Effector memory CD8-positive, alpha-beta T cell (primary cell): ENCODE data around the gene NR2F1-AS1.

Experiments
- ATAC-seq: fragments of 150-1000 bp; cut with Tn5 transposase; replicated peaks from 2 replicates; pipeline ENCODE4 v1.10.0; 2021; ENCODE audit warnings: mild to moderate bottlenecking, moderate library complexity
- DNase-seq, 3 experiments: peaks; one replicate each; pipeline ENCODE4 v3.0.0; 2021
- H3K27ac Mint-ChIP-seq, 2 donors: one replicate each; pipeline ENCODE4 v1.8.0; 2022; ENCODE audit warnings: mild to moderate bottlenecking in 2 of 2, mixed read lengths in 2 of 2, moderate library complexity in 2 of 2
- H3K27me3 Mint-ChIP-seq, 2 donors: one replicate each; pipeline ENCODE4 v1.8.0; 2022; ENCODE audit warnings: mixed read lengths in 2 of 2
- H3K36me3 Mint-ChIP-seq: one replicate; pipeline ENCODE4 v1.8.0; 2022; ENCODE audit warnings: mild to moderate bottlenecking, moderate library complexity, mixed read lengths; ENCODE audit not compliant: insufficient read depth
- H3K4me1 Mint-ChIP-seq, 2 donors: one replicate each; pipeline ENCODE4 v1.8.0; 2022; ENCODE audit warnings: low read depth in 2 of 2, mixed read lengths in 2 of 2
- H3K4me3 Mint-ChIP-seq, 2 donors: one replicate each; pipeline ENCODE4 v1.8.0; 2022; ENCODE audit warnings: mild to moderate bottlenecking in 2 of 2, mixed read lengths in 2 of 2, moderate library complexity in 2 of 2
- H3K9me3 Mint-ChIP-seq, 2 donors: one replicate each; pipeline ENCODE4 v1.8.0; 2022; ENCODE audit warnings: mixed read lengths in 2 of 2

Gene NR2F1-AS1

DNA sequence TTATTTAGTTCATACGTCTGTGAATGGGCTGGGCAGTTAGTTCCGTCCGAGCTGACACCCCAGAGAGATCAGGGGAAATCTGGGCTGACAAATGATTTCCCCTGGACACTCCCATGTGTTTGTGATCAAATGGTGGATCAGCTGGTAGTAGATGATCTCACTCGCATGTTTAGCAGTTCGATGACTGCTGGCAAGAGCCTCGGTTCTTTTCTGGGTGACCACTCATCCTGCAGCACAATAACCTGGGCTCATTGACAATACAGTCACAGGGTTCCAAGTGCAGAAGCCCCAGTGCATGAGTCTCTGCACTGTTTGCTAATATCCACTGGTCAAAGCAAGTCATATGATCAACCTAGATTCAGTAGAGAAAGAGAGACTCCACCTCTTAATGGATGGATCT, 155.9 kb downstream of the NR2F1-AS1 start:
- DNase-seq (no peak), ATAC-seq (no peak)
- Mint-ChIP-seq H3K4me3 (no peak overlapping the region), H3K4me1 (no peaks in the 10 kb centered on the region), H3K9me3 (no peaks in the 10 kb centered on the region), H3K27me3 (no peaks in the 10 kb centered on the region), H3K36me3 (no peaks in the 10 kb centered on the region), H3K27ac (no peak overlapping the region)

DNA sequence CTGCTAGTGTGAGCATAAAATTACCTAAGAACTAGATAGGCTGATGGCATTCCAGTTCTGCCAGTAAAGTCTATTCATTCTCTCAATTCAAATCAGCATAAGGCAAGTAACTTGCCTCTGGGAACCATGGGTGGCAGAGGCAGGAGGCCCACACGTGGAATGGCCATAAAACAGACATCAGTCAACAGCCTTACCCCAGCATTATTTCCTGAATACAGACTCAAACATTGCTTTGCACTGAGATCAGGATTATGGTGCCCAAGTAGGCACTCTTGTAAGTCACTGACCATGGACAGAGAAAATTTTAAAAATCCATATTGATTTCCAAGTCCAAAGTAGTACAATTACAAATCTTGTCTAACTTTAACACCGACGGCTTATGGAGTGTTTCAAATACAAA, 157.7 kb downstream of the NR2F1-AS1 start:
- Mint-ChIP-seq H3K9me3 (no peaks in the 10 kb centered on the region), H3K27me3 (no peaks in the 10 kb centered on the region), H3K4me1 (no peaks in the 10 kb centered on the region), H3K27ac (no peak overlapping the region), H3K36me3 (no peaks in the 10 kb centered on the region), H3K4me3 (no peak overlapping the region)
- ATAC-seq, result no peak
- no peak for DNase-seq

DNA sequence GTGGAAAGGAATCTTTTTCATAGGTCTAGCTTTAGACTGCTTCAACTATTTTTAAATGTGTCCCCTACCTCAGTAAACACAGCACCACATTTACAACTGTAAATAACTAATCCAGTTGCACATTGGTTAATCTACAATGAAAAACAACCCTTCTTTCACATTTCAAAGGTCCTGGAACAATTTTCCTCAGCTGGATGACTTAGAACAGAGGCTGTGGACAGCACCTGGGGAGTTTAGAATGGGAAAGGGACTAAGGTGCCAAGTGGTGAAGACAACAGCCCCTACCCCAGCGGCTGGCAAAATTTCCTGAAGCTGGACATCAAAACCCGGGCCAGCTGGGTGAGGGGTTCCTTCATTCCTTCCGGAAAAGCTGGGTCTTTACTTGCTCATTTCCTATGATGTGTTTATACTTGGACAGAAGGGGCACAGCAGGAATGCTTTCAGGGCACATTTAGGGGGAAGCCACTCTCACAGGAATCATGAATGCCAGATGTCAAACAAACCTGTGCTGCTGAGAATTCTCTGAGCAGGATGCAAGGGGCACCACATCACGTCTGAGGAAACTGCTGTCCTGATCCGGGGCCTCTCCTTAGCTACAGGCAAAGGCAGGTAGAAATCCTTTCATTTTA, 158.3 kb downstream of the NR2F1-AS1 start:
- Mint-ChIP-seq H3K27me3 (no peaks in the 10 kb centered on the region), H3K4me1 (no peaks in the 10 kb centered on the region), H3K27ac (no peak overlapping the region), H3K9me3 (no peaks in the 10 kb centered on the region), H3K36me3 (no peaks in the 10 kb centered on the region), H3K4me3 (no peak overlapping the region)
- DNase-seq, result no peak
- ATAC-seq, result no peak

DNA sequence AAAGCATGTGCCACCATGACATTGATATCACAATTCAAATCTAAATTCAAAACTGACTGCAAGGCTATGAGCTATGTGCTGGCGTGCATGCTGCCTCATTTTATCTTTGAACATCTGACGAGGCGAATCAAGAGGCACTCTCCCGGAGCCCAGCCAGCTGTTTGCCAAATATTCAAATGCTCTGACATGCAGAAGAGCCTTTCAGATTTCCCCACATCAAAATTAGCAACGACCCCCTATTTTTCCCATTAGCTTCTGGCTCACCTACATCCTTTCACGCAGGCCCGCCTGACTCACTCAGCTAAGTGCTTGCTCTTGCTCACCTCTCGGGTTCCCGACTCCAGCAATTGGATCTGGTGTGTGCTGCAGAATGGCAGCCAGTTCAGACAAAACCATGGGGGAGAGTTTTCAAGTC, 159.0 kb downstream of the NR2F1-AS1 start:
- Mint-ChIP-seq H3K4me1 (no peaks in the 10 kb centered on the region), H3K4me3 (no peak overlapping the region), H3K27me3 (no peaks in the 10 kb centered on the region), H3K27ac (no peak overlapping the region), H3K36me3 (no peaks in the 10 kb centered on the region), H3K9me3 (no peaks in the 10 kb centered on the region)
- DNase-seq (no peak), ATAC-seq (no peak)

DNA sequence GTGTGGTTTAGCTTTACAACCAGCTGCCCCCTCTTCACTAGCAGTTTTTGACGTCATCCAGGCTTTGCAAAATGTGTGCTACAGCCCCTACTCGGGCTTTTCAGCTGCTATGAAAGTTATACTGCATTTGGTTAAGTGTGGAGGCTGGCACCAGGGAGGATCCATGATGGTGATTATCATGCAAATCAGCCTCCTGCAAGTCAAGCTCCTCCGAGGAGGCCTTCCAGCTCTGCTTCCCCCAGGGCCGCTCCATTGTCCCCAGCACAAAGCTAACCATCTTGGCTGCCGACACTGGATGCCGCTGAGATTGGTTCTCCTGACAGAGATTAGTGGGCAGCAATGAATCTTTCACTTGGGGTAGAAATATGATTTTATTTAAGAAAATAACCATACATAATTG, 159.6 kb downstream of the NR2F1-AS1 start:
- Mint-ChIP-seq H3K9me3 (no peaks in the 10 kb centered on the region), H3K27me3 (no peaks in the 10 kb centered on the region), H3K4me1 (no peaks in the 10 kb centered on the region), H3K36me3 (no peaks in the 10 kb centered on the region), H3K4me3 (no peak overlapping the region), H3K27ac (no peak overlapping the region)
- DNase-seq (no peak), ATAC-seq (no peak)

DNA sequence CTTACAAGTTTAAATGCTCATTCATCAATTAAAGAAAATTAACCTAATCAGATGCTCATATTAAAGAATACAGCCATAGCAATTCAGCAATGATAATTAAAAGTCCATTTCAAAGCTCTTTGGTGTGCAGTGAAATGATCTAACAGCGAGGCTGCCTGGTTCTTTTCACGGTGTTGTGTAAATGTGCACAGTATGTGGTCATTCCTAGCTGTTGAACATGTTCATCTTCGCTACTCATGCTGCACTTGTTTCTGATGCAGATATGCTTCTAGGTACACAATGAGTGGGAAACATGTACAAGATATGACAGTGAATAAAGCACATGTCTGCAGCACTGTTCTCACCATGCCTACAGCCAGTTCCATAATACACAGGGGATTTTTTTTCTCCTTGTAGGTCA, 163.5 kb downstream of the NR2F1-AS1 start:
- ATAC-seq (no peak), DNase-seq (no peak)
- no peaks in the 10 kb centered on the region for H3K9me3 Mint-ChIP-seq
- H3K27me3 Mint-ChIP-seq, result peaks cover 0 to 5% of the 10 kb centered on the region in 2 donors
- H3K4me1 Mint-ChIP-seq, result no peaks in the 10 kb centered on the region
- H3K27ac Mint-ChIP-seq, result no peak overlapping the region
- no peaks in the 10 kb centered on the region for H3K36me3 Mint-ChIP-seq
- no peak overlapping the region for H3K4me3 Mint-ChIP-seq

DNA sequence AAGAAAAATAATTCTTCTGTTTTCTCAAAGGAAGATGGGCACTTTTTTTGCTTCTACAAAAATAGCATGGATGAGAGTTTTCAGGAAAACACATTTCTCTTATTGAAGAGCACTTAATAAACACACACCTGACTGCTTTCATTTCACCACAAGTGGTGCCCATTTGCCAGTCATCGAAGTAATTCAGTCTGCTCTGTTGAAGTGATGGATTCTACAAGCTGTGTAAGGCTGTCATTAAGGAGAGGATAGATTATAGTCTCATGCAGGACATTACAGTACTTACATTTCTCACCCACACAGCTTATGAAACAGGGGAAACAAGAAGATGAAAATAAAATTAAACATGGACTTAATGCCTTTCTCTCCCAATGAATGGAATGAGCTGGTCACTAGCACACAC, 165.2 kb downstream of the NR2F1-AS1 start:
- H3K36me3 Mint-ChIP-seq, result no peaks in the 10 kb centered on the region
- no peak overlapping the region for H3K4me3 Mint-ChIP-seq
- no peak overlapping the region for H3K27ac Mint-ChIP-seq
- DNase-seq, result no peak
- peaks cover 0 to 6% of the 10 kb centered on the region in 2 donors for H3K27me3 Mint-ChIP-seq
- no peaks in the 10 kb centered on the region for H3K9me3 Mint-ChIP-seq
- no peak for ATAC-seq
- H3K4me1 Mint-ChIP-seq, result no peaks in the 10 kb centered on the region

DNA sequence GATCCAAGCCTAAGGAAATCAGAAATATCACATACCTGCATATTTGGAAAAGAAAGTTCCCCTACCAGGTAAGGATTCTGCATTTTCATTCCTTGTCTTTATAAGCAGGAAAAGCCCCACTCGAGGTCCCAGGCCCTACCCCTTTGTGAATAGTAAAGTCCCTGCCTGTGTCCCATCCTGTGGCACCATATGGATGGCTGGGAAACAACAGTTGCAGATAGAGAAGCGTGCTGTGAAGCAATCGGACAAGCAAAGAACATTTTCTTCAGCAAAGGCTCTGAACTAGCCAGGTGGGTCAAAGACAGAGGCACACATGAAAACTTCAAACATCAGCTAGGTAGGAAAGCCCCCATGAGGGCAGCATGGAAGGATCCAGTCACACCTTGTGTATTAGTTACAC, 169.3 kb downstream of the NR2F1-AS1 start:
- no peaks in the 10 kb centered on the region for H3K36me3 Mint-ChIP-seq
- H3K9me3 Mint-ChIP-seq, result no peaks in the 10 kb centered on the region
- no peak overlapping the region for H3K4me3 Mint-ChIP-seq
- peaks cover 0 to 6% of the 10 kb centered on the region in 2 donors for H3K27me3 Mint-ChIP-seq
- DNase-seq (no peak), ATAC-seq (no peak)
- no peak overlapping the region for H3K27ac Mint-ChIP-seq
- no peaks in the 10 kb centered on the region for H3K4me1 Mint-ChIP-seq

DNA sequence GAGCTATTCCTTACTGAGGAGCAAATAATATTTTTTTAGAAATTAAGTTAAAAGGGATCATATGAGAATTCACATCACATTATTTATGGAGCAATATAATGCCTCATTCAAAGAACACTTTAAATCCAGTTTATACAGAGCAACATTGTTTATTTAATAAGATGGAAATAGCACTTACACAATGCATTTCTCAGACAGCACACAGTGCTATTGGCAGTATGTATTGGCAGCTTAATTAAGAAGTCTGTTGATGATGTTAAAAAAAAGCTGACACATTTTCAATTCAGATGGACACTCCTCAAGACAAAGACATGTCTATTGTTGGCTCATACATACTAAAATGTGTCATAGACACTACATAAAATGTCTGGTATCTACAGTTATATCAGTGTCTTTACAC, 171.3 kb downstream of the NR2F1-AS1 start:
- no peak overlapping the region for H3K4me3 Mint-ChIP-seq

DNA sequence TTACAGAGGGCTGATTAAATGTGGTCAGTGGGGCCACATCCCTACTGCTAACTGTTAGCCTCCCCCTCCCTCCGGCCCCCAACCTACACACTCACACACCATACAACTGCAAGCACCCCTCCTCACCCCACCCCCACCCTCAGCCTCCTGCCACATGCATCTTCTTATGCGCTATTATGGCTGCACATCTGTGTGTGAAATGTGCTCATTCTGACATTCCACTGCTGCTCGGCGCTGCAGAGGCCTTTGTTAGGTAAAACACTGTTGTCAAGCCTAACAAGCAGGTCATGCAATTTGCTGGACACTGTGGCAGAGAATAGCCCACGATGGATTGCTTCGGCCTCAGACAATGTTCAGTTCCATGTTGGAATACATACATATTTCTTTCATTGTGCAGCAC, 173.6 kb downstream of the NR2F1-AS1 start:
- DNase-seq (no peak), ATAC-seq (no peak)
- Mint-ChIP-seq H3K36me3 (no peaks in the 10 kb centered on the region), H3K27ac (no peak overlapping the region), H3K27me3 (peaks cover 1 to 4% of the 10 kb centered on the region in 2 donors), H3K4me1 (no peaks in the 10 kb centered on the region), H3K9me3 (no peaks in the 10 kb centered on the region), H3K4me3 (no peak overlapping the region)

More for the DNA sequence above, 171.3 kb downstream of the NR2F1-AS1 start:
- Mint-ChIP-seq H3K9me3 (no peaks in the 10 kb centered on the region), H3K36me3 (no peaks in the 10 kb centered on the region), H3K27ac (no peak overlapping the region), H3K27me3 (peaks cover 0 to 6% of the 10 kb centered on the region in 2 donors), H3K4me1 (no peaks in the 10 kb centered on the region)
- DNase-seq (no peak), ATAC-seq (no peak)

DNA sequence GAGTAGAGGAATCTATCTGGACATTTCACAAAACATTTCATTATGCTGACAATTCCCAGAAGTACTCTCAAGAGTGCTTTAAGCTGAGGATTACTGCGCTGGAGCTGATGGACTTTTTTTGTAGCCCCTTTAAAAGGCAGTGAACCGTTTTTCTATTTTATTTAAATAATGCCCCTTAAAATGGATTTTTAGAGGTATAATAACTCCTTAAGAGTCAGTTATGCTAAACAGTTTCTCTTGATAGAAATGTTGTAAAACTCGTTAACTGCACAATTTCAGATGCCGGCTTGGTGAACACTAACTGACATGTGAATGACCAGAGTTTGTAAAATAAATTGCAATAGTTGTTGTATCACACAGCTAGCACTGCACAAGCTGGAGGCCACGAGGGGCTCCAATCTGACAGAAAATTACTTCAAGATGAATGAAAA, 174.0 kb downstream of the NR2F1-AS1 start:
- Mint-ChIP-seq H3K36me3 (no peaks in the 10 kb centered on the region), H3K9me3 (no peaks in the 10 kb centered on the region), H3K4me1 (no peaks in the 10 kb centered on the region), H3K27ac (no peak overlapping the region), H3K27me3 (peaks cover 2 to 8% of the 10 kb centered on the region in 2 donors), H3K4me3 (no peak overlapping the region)
- DNase-seq, result no peak
- no peak for ATAC-seq

DNA sequence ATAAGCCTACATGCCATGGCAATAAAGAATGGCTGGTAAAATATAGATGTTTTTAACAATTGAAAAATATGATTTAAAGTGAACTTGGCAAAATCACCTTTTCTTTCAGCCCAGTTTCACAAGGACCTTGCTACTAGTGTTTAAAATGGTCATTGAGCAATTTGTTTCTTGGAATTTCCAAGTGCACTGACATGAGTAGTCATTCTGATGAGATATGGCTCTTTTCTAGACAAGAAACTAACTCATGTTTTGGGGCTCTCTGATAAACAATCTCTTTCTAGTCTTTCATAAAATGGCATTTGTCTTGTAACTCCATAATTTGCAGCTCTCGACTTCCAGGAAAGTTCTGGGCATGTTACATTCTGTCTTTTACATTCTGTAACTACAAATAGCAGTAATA, 176.8 kb downstream of the NR2F1-AS1 start:
- ATAC-seq (no peak), DNase-seq (no peak)
- Mint-ChIP-seq H3K27ac (no peak overlapping the region), H3K36me3 (no peaks in the 10 kb centered on the region), H3K27me3 (peaks cover 11 to 23% of the 10 kb centered on the region in 2 donors), H3K4me1 (no peaks in the 10 kb centered on the region), H3K9me3 (no peaks in the 10 kb centered on the region), H3K4me3 (no peak overlapping the region)

DNA sequence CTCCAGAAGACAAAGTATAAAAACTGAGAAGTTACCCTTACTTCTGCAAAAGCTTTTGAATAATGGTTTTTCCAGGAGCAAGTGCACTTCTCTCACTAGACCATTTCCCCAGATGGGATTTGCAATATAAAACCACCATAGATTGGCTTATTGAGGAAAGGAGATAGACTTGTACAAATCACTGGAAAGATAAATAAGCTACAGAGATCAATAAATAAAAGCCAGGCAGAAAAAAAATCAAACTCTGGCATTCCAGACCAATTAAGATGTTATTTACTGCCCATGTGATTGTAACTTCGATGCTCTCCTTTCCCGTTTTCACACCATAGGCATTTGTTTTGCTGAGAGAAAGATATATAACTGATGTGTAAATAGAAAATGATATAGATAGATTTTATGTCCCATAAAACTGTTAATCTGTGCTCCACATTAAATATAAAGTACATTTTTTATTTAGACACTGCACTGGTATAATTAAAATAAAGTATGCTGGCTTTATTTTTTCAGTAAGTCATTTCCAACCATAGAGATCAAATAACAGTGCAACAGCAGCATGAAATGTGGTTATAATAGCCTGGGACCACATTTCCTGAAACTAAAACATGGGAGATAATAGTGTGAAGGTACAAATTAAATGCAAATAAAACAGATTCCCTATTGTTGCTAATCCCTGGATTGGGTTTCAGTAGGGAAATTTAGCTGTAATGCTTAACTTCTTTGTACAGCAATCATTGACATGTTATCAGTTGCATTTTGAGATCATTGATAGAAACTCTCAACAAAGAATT, 177.7 kb downstream of the NR2F1-AS1 start:
- Mint-ChIP-seq H3K9me3 (no peaks in the 10 kb centered on the region), H3K4me1 (no peaks in the 10 kb centered on the region), H3K36me3 (no peaks in the 10 kb centered on the region), H3K4me3 (no peak overlapping the region), H3K27ac (no peak overlapping the region), H3K27me3 (peaks cover 11 to 23% of the 10 kb centered on the region in 2 donors)
- no peak for DNase-seq
- no peak for ATAC-seq

DNA sequence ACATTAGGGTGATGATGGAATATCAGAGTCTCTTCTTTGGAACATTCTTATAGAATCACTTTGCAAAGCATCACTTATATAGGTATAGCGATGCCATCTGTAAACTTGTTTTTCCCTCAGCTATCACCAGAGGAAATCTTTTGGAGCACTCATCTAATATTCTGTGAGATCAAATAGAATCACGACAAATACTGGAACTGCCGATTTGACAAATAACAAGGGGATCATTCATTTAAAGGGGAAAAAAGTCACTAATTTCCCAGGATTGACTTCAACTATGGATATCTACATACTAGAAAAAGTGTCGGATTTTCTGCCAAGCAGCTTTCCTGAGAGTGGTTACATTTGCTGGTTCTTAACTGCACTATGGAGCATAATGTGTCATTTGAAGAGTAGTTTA, 178.6 kb downstream of the NR2F1-AS1 start:
- ATAC-seq (no peak), DNase-seq (no peak)
- peaks cover 17 to 30% of the 10 kb centered on the region in 2 donors for H3K27me3 Mint-ChIP-seq
- H3K4me3 Mint-ChIP-seq, result no peak overlapping the region
- no peaks in the 10 kb centered on the region for H3K4me1 Mint-ChIP-seq
- peaks cover 0 to 5% of the 10 kb centered on the region in 2 donors for H3K9me3 Mint-ChIP-seq
- no peak overlapping the region for H3K27ac Mint-ChIP-seq
- H3K36me3 Mint-ChIP-seq, result peaks cover 2% of the 10 kb centered on the region
